OCI-LY1 (cell line): ENCODE measurements around the gene SORBS2.

Experiments
- H2AFZ ChIP-seq: fragments of 200-600 bp; sonication (generic), shearing (Covaris generic); 2 replicates; pipeline ENCODE4 v1.6.0; 2014; ENCODE audit warnings: antibody characterized with exemption, mild to moderate bottlenecking, low read length
- H3F3A ChIP-seq: fragments of 200-600 bp; sonication (generic), shearing (Covaris generic); 2 replicates; pipeline ENCODE4 v1.6.0; 2014; ENCODE audit warnings: mild to moderate bottlenecking, antibody characterized with exemption, low read length, moderate library complexity; ENCODE audit not compliant: insufficient read depth
- H3K27ac ChIP-seq: fragments of 200-600 bp; sonication (generic); 2 replicates; pipeline ENCODE4 v1.5.1; 2014; ENCODE audit warnings: low read length, mixed run types, mild to moderate bottlenecking, low read depth; ENCODE audit not compliant: poor library complexity, severe bottlenecking
- H3K27me3 ChIP-seq: fragments of 200-600 bp; sonication (generic); 2 replicates; pipeline ENCODE4 v1.6.0; 2014; ENCODE audit warnings: antibody characterized with exemption, mild to moderate bottlenecking, low read length, moderate library complexity; ENCODE audit not compliant: insufficient read depth
- H3K36me3 ChIP-seq: fragments of 200-600 bp; sonication (generic); 2 replicates; pipeline ENCODE4 v1.6.1; 2014; ENCODE audit warnings: mild to moderate bottlenecking, antibody characterized with exemption, low read length, moderate library complexity, mixed read lengths; ENCODE audit not compliant: insufficient read depth
- H3K4me1 ChIP-seq: fragments of 200-600 bp; sonication (generic); 2 replicates; pipeline ENCODE4 v1.5.1; 2014; ENCODE audit warnings: mild to moderate bottlenecking, low read length, moderate library complexity; ENCODE audit not compliant: insufficient read depth, severe bottlenecking
- H3K4me2 ChIP-seq: fragments of 200-600 bp; sonication (generic), shearing (Covaris generic); 2 replicates; pipeline ENCODE4 v1.6.1; 2014; ENCODE audit warnings: low read length
- H3K4me3 ChIP-seq: fragments of 200-600 bp; sonication (generic); 2 replicates; pipeline ENCODE4 v1.5.1; 2014; ENCODE audit warnings: low read length, low read depth, mild to moderate bottlenecking, mixed read lengths; ENCODE audit not compliant: poor library complexity, severe bottlenecking
- H3K79me2 ChIP-seq: fragments of 200-600 bp; shearing (Covaris generic); 2 replicates; pipeline ENCODE4 v1.6.1; 2016; ENCODE audit warnings: mixed run types, low read length, mixed read lengths; ENCODE audit not compliant: insufficient read depth
- H3K9ac ChIP-seq: fragments of 200-600 bp; sonication (generic), shearing (Covaris generic); 2 replicates; pipeline ENCODE4 v1.6.1; 2014; ENCODE audit warnings: mild to moderate bottlenecking, low read length, mixed read lengths
- H3K9me2 ChIP-seq: fragments of 200-600 bp; sonication (generic), shearing (Covaris generic); 2 replicates; pipeline ENCODE4 v1.6.1; 2014; ENCODE audit warnings: low read depth, mild to moderate bottlenecking, low read length, mixed read lengths
- H3K9me3 ChIP-seq: fragments of 200-600 bp; shearing (Covaris generic); 2 replicates; pipeline ENCODE4 v1.6.1; 2014; ENCODE audit warnings: low read length, mixed read lengths
- H4K20me1 ChIP-seq: fragments of 200-600 bp; sonication (generic), shearing (Covaris generic); 2 replicates; pipeline ENCODE4 v1.6.0; 2016; ENCODE audit warnings: mild to moderate bottlenecking, low read length; ENCODE audit not compliant: insufficient read depth
- CTCF ChIP-seq: fragments of 200-600 bp; sonication (generic), shearing (Covaris generic); IDR thresholded peaks from 2 replicates; pipeline ENCODE4 v1.5.1; 2017; ENCODE audit warnings: mild to moderate bottlenecking, antibody characterized with exemption, low read length, moderate library complexity, mixed read lengths
- EZH2 ChIP-seq: fragments of 200-600 bp; sonication (generic), shearing (Covaris generic); IDR thresholded peaks from 2 replicates; pipeline ENCODE4 v1.8.0; 2017; ENCODE audit warnings: borderline replicate concordance, mixed run types, mild to moderate bottlenecking, antibody characterized with exemption, low read length, moderate library complexity, mixed read lengths

SORBS2 gene

GRCh38 chr4:185671066-185671465, 140.9 kb downstream of the SORBS2 start:
- H3K9me2 ChIP-seq = no peaks in the 10 kb centered on the region
- no peak overlapping the region for H3K4me2 ChIP-seq
- H3K79me2 ChIP-seq = no peaks in the 10 kb centered on the region
- no peak overlapping the region for H2AFZ ChIP-seq
- H3K27ac ChIP-seq = no peak overlapping the region
- H3F3A ChIP-seq = no peaks in the 10 kb centered on the region
- peaks cover 20% of the 10 kb centered on the region for H3K36me3 ChIP-seq
- H3K4me3 ChIP-seq = no peak overlapping the region
- H3K4me1 ChIP-seq = peaks cover 4% of the 10 kb centered on the region
- H3K27me3 ChIP-seq = no peaks in the 10 kb centered on the region
- H3K9ac ChIP-seq = no peak overlapping the region
- TF ChIP-seq EZH2 (no peak), CTCF (no peak)
- H3K9me3 ChIP-seq = no peaks in the 10 kb centered on the region
- H4K20me1 ChIP-seq = no peaks in the 10 kb centered on the region

- no peaks in the 10 kb centered on the region for H4K20me1 ChIP-seq
- H3K9me2 ChIP-seq = no peaks in the 10 kb centered on the region
- peaks cover 4% of the 10 kb centered on the region for H3K4me1 ChIP-seq
- H3K27me3 ChIP-seq = no peaks in the 10 kb centered on the region
- no peaks in the 10 kb centered on the region for H3F3A ChIP-seq
- TF ChIP-seq EZH2 (no peak), CTCF (no peak)
- no peak overlapping the region for H2AFZ ChIP-seq
- H3K9ac ChIP-seq = no peak overlapping the region
- H3K9me3 ChIP-seq = no peaks in the 10 kb centered on the region
- H3K27ac ChIP-seq = no peak overlapping the region
- peaks cover 26% of the 10 kb centered on the region for H3K36me3 ChIP-seq
- H3K4me3 ChIP-seq = no peak overlapping the region
- no peak overlapping the region for H3K4me2 ChIP-seq
- H3K79me2 ChIP-seq = no peaks in the 10 kb centered on the region
These were observed 142.7 kb downstream of the SORBS2 start for GRCh38 chr4:185669288-185669687.

GRCh38 chr4:185666156-185666555, 145.8 kb downstream of the SORBS2 start:
- H3K4me1 ChIP-seq = peaks cover 4% of the 10 kb centered on the region
- no peak overlapping the region for H2AFZ ChIP-seq
- H3K27me3 ChIP-seq = no peaks in the 10 kb centered on the region
- peaks cover 36% of the 10 kb centered on the region for H3K36me3 ChIP-seq
- H3K9me3 ChIP-seq = no peaks in the 10 kb centered on the region
- no peak overlapping the region for H3K9ac ChIP-seq
- TF ChIP-seq CTCF = no peak
- no peaks in the 10 kb centered on the region for H3K9me2 ChIP-seq
- no peak overlapping the region for H3K27ac ChIP-seq
- no peak overlapping the region for H3K4me2 ChIP-seq
- H3K4me3 ChIP-seq = no peak overlapping the region
- H4K20me1 ChIP-seq = no peaks in the 10 kb centered on the region
- H3K79me2 ChIP-seq = no peaks in the 10 kb centered on the region
- no peaks in the 10 kb centered on the region for H3F3A ChIP-seq
